B cell (primary cell): Measurements from ENCODE around the gene ITGA5.

ENCODE experiments used
- CTCF ChIP-seq: fragments of 200-600 bp; IDR thresholded peaks from one replicate; pipeline ENCODE4 v1.8.0; 2022; ENCODE audit warnings: antibody characterized with exemption, mild to moderate bottlenecking
- EZH2 ChIP-seq: IDR thresholded peaks from 2 replicates; pipeline ENCODE4 v1.6.1; 2012; ENCODE audit warnings: borderline replicate concordance, low read depth, mild to moderate bottlenecking, moderate library complexity, low read length; ENCODE audit not compliant: insufficient read depth, poor library complexity, severe bottlenecking

- TF ChIP-seq CTCF (no peak), EZH2 (no peak)
Measured at GRCh38 chr12:54419088-54419887, at the start of gene ITGA5.
